Panc1 (cell line): Measurements from ENCODE around the gene NPW. TPM values are rescaled to one million over a fixed set of nuclear protein-coding genes. Genes with fewer than 3 reads are reported as not detected.

Experiments
- ATAC-seq: fragments of 200-7000 bp; cut with Tn5 transposase; 2 replicates; pipeline ENCODE4 v1.9.1; 2020; ENCODE audit warnings: mild to moderate bottlenecking, moderate library complexity
- BruUV-seq: library from RNA; stranded (reverse); fragments of 400-500 nt; replicated peaks from 2 replicates; lab custom pipeline; 2021; lab: Mats Ljungman, UMichigan
- CTCF ChIA-PET: fragments of 300-600 bp; sonication (Branson Sonifier 250); formaldehyde crosslinking; loops from one replicate; lab custom pipeline; 2022; ENCODE audit warnings: antibody characterized with exemption; lab: Charles Lee
- POLR2A ChIA-PET: fragments of 300-600 bp; sonication (Branson Sonifier 250); formaldehyde crosslinking; loops from one replicate; lab custom pipeline; 2022; ENCODE audit warnings: antibody characterized with exemption; lab: Charles Lee
- DNase-seq: peaks from one replicate; pipeline ENCODE4 v3.0.0-alpha.2; 2010; ENCODE audit warnings: low read depth, low spot score
- H3K27ac ChIP-seq: 2 replicates; pipeline ENCODE4 v1.5.1; 2011; ENCODE audit warnings: mild to moderate bottlenecking, low read length, inconsistent platforms
- H3K27me3 ChIP-seq: fragments of 200-500 bp; sonication (Bioruptor generic); 2 replicates; pipeline ENCODE4 v1.6.0; 2014; ENCODE audit warnings: low read length, inconsistent platforms; ENCODE audit not compliant: control insufficient read depth, insufficient read depth
- H3K36me3 ChIP-seq: fragments of 200-500 bp; sonication (Bioruptor generic); 2 replicates; pipeline ENCODE4 v1.5.1; 2014; ENCODE audit warnings: inconsistent platforms, mild to moderate bottlenecking, low read length, moderate library complexity; ENCODE audit not compliant: control insufficient read depth, insufficient read depth
- H3K4me1 ChIP-seq: 2 replicates; pipeline ENCODE4 v1.5.1; 2011; ENCODE audit warnings: inconsistent platforms, mild to moderate bottlenecking, low read length, moderate library complexity; ENCODE audit not compliant: control insufficient read depth, insufficient read depth
- H3K4me3 ChIP-seq, 2 experiments: 2 replicates each; pipeline ENCODE4 v1.5.1; 2011 to 2012; ENCODE audit warnings: low read depth in 2 of 2, low read length in 2 of 2, mild to moderate bottlenecking in 2 of 2, inconsistent platforms in 1 of 2, moderate library complexity in 1 of 2
- H3K9me3 ChIP-seq: fragments of 200-500 bp; sonication (Bioruptor generic); 2 replicates; pipeline ENCODE4 v1.5.1; 2014; ENCODE audit warnings: low read depth, mild to moderate bottlenecking, inconsistent platforms, low read length, moderate library complexity; ENCODE audit not compliant: control insufficient read depth, insufficient read depth
- CTCF ChIP-seq: fragments of 450-650 bp; IDR thresholded peaks from 2 replicates; pipeline ENCODE4 v1.5.1; 2017; ENCODE audit warnings: mild to moderate bottlenecking
- POLR2AphosphoS5 ChIP-seq: IDR thresholded peaks from 2 replicates; pipeline ENCODE4 v1.6.1; 2012; ENCODE audit warnings: mild to moderate bottlenecking, low read depth, low read length, moderate library complexity
- SIN3A ChIP-seq: IDR thresholded peaks from 2 replicates; pipeline ENCODE4 v1.6.1; 2012; ENCODE audit warnings: low read depth, mild to moderate bottlenecking, low read length, moderate library complexity, borderline replicate concordance; ENCODE audit not compliant: insufficient read depth
- TCF7L2 ChIP-seq: IDR thresholded peaks from 2 replicates; pipeline ENCODE4 v1.6.1; 2011; ENCODE audit warnings: mild to moderate bottlenecking, low read depth, low read length, inconsistent platforms
- in situ Hi-C: cut with HindIII; loops from 2 replicates; pipeline ENCODE4 v1.10.0; 2016; ENCODE audit warnings: low sequenced_read_pairs, low pct_unique_long_range_greater_than_20kb
- intact Hi-C: fragments of 100-400 bp; cut with micrococcal nuclease; formaldehyde crosslinking; loops from one replicate; pipeline ENCODE4 v1.10.0; 2022; ENCODE audit not compliant: unreplicated experiment
- total RNA-seq: library from RNA; stranded (reverse); gene quantifications from one replicate; pipeline ENCODE4 v1.2.1, GENCODE V29; 2021; ENCODE audit not compliant: unreplicated experiment
- TF ChIP-seq, protein P1 (sequence below), 2 experiments: IDR thresholded peaks; 2 replicates each; pipeline ENCODE4 v1.6.1; 2011 to 2012; ENCODE audit warnings: low read depth in 2 of 2, control low read depth in 1 of 2, low read length in 1 of 2, mild to moderate bottlenecking in 1 of 2, moderate library complexity in 1 of 2; ENCODE audit not compliant: insufficient read depth in 1 of 2

NPW gene
- total RNA-seq, 1 experiment from 2014 or later: 15.3 TPM

DNA sequence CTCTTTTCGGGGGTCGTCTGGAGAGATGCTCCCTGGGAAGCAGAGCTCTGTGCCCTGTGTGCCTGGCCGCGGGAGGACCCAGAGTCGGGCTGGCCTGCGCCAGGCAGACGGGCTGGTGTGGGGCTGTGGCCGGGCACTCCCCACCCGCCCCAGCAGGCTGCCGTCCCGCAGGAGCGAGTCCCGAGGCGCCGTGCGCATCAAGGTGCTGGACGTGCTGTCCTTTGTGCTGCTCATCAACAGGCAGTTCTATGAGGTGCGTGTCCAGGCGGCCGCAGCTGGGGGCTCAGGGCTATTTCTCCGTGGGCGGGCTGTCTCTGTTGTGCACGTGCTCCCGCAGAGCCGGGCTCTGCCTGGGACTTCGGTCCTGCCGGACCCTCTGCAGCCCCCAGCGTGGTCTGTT lies 43.2 kb downstream of the NPW start:
- H3K9me3 ChIP-seq: no peaks in the 10 kb centered on the region
- no peaks in the 10 kb centered on the region; the same call in 1 of the 2 replicates for H3K36me3 ChIP-seq
- H3K4me1 ChIP-seq: no peaks in the 10 kb centered on the region
- H3K4me3 ChIP-seq: no peak overlapping the region
- ChIA-PET CTCF (no interaction called here), POLR2A (no interaction called here)
- TF ChIP-seq CTCF (no peak), POLR2AphosphoS5 (no peak), SIN3A (no peak), TCF7L2 (no peak)
- TF ChIP-seq, protein P1, sequence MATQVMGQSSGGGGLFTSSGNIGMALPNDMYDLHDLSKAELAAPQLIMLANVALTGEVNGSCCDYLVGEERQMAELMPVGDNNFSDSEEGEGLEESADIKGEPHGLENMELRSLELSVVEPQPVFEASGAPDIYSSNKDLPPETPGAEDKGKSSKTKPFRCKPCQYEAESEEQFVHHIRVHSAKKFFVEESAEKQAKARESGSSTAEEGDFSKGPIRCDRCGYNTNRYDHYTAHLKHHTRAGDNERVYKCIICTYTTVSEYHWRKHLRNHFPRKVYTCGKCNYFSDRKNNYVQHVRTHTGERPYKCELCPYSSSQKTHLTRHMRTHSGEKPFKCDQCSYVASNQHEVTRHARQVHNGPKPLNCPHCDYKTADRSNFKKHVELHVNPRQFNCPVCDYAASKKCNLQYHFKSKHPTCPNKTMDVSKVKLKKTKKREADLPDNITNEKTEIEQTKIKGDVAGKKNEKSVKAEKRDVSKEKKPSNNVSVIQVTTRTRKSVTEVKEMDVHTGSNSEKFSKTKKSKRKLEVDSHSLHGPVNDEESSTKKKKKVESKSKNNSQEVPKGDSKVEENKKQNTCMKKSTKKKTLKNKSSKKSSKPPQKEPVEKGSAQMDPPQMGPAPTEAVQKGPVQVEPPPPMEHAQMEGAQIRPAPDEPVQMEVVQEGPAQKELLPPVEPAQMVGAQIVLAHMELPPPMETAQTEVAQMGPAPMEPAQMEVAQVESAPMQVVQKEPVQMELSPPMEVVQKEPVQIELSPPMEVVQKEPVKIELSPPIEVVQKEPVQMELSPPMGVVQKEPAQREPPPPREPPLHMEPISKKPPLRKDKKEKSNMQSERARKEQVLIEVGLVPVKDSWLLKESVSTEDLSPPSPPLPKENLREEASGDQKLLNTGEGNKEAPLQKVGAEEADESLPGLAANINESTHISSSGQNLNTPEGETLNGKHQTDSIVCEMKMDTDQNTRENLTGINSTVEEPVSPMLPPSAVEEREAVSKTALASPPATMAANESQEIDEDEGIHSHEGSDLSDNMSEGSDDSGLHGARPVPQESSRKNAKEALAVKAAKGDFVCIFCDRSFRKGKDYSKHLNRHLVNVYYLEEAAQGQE (IDR thresholded peaks at IDR 0.05; ENCODE audit: insufficient read depth in 1 of 2, low read depth in 2 of 2, low read length in 1 of 2): no peak
- no TSS peak for BruUV-seq
- no peaks in the 10 kb centered on the region for H3K27me3 ChIP-seq
- DNase-seq: no peak
- in situ Hi-C loops: no loop called here
- intact Hi-C loops: no loop called here
- no peak overlapping the region for H3K27ac ChIP-seq
- ATAC-seq: no peak

DNA sequence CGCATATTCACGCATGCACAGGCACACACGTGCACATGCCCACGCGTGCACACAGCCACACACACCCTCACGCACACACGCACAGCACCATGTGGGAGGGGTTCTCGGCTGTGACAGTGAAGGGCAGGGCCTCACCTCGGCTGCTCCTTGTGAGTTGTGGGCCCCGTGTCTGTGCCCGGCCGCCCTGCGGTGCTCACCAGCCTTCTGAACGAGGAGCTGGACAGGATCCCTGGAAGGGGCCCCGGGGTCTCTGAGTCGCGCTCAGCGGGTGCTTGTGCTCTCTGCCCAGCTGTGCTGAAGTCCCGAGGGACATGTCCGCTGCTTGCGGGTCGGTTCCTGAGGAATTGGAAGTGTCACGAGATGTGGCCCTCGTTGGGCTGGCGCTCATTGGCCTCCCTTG lies 44.3 kb downstream of the NPW start:
- no peak for DNase-seq
- CTCF ChIA-PET: interaction anchor here (0.6 kb wide), 1 partner anchor 11 kb away, joined by 4 read pairs; no protein-coding TSS in a partner anchor
- TF ChIP-seq TCF7L2: no peak
- TF ChIP-seq SIN3A: no peak
- no peak for TF ChIP-seq POLR2AphosphoS5
- no peak for TF ChIP-seq CTCF
- TF ChIP-seq, protein P1 (IDR thresholded peaks at IDR 0.05; ENCODE audit: insufficient read depth in 1 of 2, low read depth in 2 of 2, low read length in 1 of 2): no peak
- Histone ChIP-seq H3K4me3 (no peak overlapping the region), H3K36me3 (no peaks in the 10 kb centered on the region; the same call in 1 of the 2 replicates), H3K27ac (no peak overlapping the region), H3K9me3 (no peaks in the 10 kb centered on the region), H3K4me1 (no peaks in the 10 kb centered on the region), H3K27me3 (no peaks in the 10 kb centered on the region)
- BruUV-seq: no TSS peak
- intact Hi-C loops (no loop called here), in situ Hi-C loops (no loop called here)
- POLR2A ChIA-PET: no interaction called here
- ATAC-seq: no peak
